IMR-90 (cell line): ENCODE measurements around the gene MTHFD2. TPM values are rescaled to one million over a fixed set of nuclear protein-coding genes. Genes with fewer than 3 reads are reported as not detected.

ENCODE experiments used
- ATAC-seq: fragments of 200-7000 bp; cut with Tn5 transposase; 2 replicates; pipeline ENCODE4 v1.9.1; 2020; ENCODE audit warnings: low read depth, mild to moderate bottlenecking, moderate library complexity
- BruUV-seq: library from RNA; stranded (reverse); fragments of 400-500 nt; replicated peaks from 2 replicates; lab custom pipeline; 2021; lab: Mats Ljungman, UMichigan
- CTCF ChIA-PET: fragments of 300-600 bp; formaldehyde crosslinking; extraction: SDS; loops from one replicate; lab custom pipeline; 2021; ENCODE audit warnings: antibody characterized with exemption; lab: Yijun Ruan, JAX
- POLR2A ChIA-PET: fragments of 300-600 bp; sonication (Branson Sonifier 250); formaldehyde crosslinking; loops from one replicate; lab custom pipeline; 2022; ENCODE audit warnings: antibody characterized with exemption; ENCODE audit not compliant: unreplicated experiment; lab: Charles Lee
- DNase-seq: peaks from one replicate; pipeline ENCODE4 v3.0.0; 2013
- H2AFZ ChIP-seq: replicated peaks from 2 replicates; pipeline ENCODE3; 2013; ENCODE audit warnings: low read length, mild to moderate bottlenecking; ENCODE audit not compliant: poor library complexity
- H2AK5ac ChIP-seq: 2 replicates; pipeline ENCODE4 v1.6.1; 2013; ENCODE audit warnings: low read depth, low read length, inconsistent platforms
- H2AK9ac ChIP-seq: replicated peaks from 2 replicates; pipeline ENCODE3; 2013; ENCODE audit warnings: mild to moderate bottlenecking, low read depth, low read length, moderate library complexity; ENCODE audit not compliant: poor library complexity
- H2BK120ac ChIP-seq: 2 replicates; pipeline ENCODE4 v1.6.1; 2013; ENCODE audit warnings: low read depth, low read length, inconsistent platforms
- H2BK15ac ChIP-seq: 3 replicates; pipeline ENCODE4 v1.6.1; 2013; ENCODE audit warnings: low read depth, low read length, inconsistent platforms
- H2BK20ac ChIP-seq: 2 replicates; pipeline ENCODE4 v1.6.1; 2013; ENCODE audit warnings: low read depth, mild to moderate bottlenecking, inconsistent platforms, low read length, moderate library complexity
- H2BK5ac ChIP-seq: 2 replicates; pipeline ENCODE4 v1.6.1; 2013; ENCODE audit warnings: mild to moderate bottlenecking, low read depth, low read length, inconsistent platforms; ENCODE audit not compliant: poor library complexity, severe bottlenecking
- H3K14ac ChIP-seq: replicated peaks from 2 replicates; pipeline ENCODE4 v1.6.1; 2013; ENCODE audit warnings: low read depth, low read length, inconsistent platforms
- H3K18ac ChIP-seq: 2 replicates; pipeline ENCODE4 v1.6.1; 2013; ENCODE audit warnings: low read depth, low read length, control low read depth
- H3K23ac ChIP-seq: 2 replicates; pipeline ENCODE4 v1.6.1; 2013; ENCODE audit warnings: low read depth, low read length, inconsistent platforms
- H3K27ac ChIP-seq: 2 replicates; pipeline ENCODE4 v1.5.1; 2013; ENCODE audit warnings: mild to moderate bottlenecking, control low read depth, low read length; ENCODE audit not compliant: insufficient read depth
- H3K27me3 ChIP-seq: 2 replicates; pipeline ENCODE4 v1.6.1; 2013; ENCODE audit warnings: low read length; ENCODE audit not compliant: control insufficient read depth, insufficient read depth
- H3K36me3 ChIP-seq: 2 replicates; pipeline ENCODE4 v1.6.1; 2013; ENCODE audit warnings: low read length, mixed read lengths; ENCODE audit not compliant: control insufficient read depth, insufficient read depth
- H3K4ac ChIP-seq: 2 replicates; pipeline ENCODE4 v1.6.1; 2013; ENCODE audit warnings: low read depth, low read length, inconsistent platforms
- H3K4me1 ChIP-seq: 2 replicates; pipeline ENCODE4 v1.6.1; 2013; ENCODE audit warnings: low read length, mixed read lengths; ENCODE audit not compliant: control insufficient read depth, insufficient read depth
- H3K4me2 ChIP-seq: 2 replicates; pipeline ENCODE4 v1.6.1; 2013; ENCODE audit warnings: low read depth, mild to moderate bottlenecking, control low read depth, low read length, moderate library complexity
- H3K4me3 ChIP-seq: 2 replicates; pipeline ENCODE4 v1.5.1; 2013; ENCODE audit warnings: low read depth, mild to moderate bottlenecking, control low read depth, low read length, moderate library complexity; ENCODE audit not compliant: insufficient read depth
- H3K56ac ChIP-seq: 2 replicates; pipeline ENCODE4 v1.6.1; 2013; ENCODE audit warnings: low read length, inconsistent platforms; ENCODE audit not compliant: insufficient read depth; ENCODE audit errors: extremely low read depth
- H3K79me1 ChIP-seq, 2 experiments: 2 replicates each; pipeline ENCODE4 v1.6.1; 2013; ENCODE audit warnings: low read length in 2 of 2, inconsistent platforms in 1 of 2, low read depth in 1 of 2
- H3K9ac ChIP-seq: 2 replicates; pipeline ENCODE4 v1.6.1; 2013; ENCODE audit warnings: low read depth, low read length, control low read depth
- H3K9me1 ChIP-seq: 2 replicates; pipeline ENCODE4 v1.6.1; 2013; ENCODE audit warnings: low read length, inconsistent platforms; ENCODE audit not compliant: insufficient read depth
- H3K9me3 ChIP-seq: 2 replicates; pipeline ENCODE4 v1.6.1; 2013; ENCODE audit warnings: low read length; ENCODE audit not compliant: control insufficient read depth, insufficient read depth
- H4K20me1 ChIP-seq: 2 replicates; pipeline ENCODE4 v1.6.1; 2013; ENCODE audit warnings: low read length, inconsistent platforms; ENCODE audit not compliant: insufficient read depth
- H4K5ac ChIP-seq: 2 replicates; pipeline ENCODE4 v1.6.1; 2013; ENCODE audit warnings: mild to moderate bottlenecking, low read depth, low read length, control low read depth
- H4K8ac ChIP-seq, 2 experiments: 2 replicates each; pipeline ENCODE4 v1.6.1; 2013; ENCODE audit warnings: low read depth in 2 of 2, low read length in 2 of 2, control low read depth in 1 of 2, inconsistent platforms in 1 of 2
- H4K91ac ChIP-seq: 2 replicates; pipeline ENCODE4 v1.6.1; 2013; ENCODE audit warnings: low read depth, low read length, inconsistent platforms; ENCODE audit not compliant: insufficient read depth
- BHLHE40 ChIP-seq: fragments of 150-350 bp; IDR thresholded peaks from 2 replicates; pipeline ENCODE4 v1.6.1; 2016; ENCODE audit warnings: mild to moderate bottlenecking, low read depth, low read length
- CHD1 ChIP-seq: IDR thresholded peaks from 2 replicates; pipeline ENCODE4 v1.6.1; 2012; ENCODE audit warnings: low read depth, low read length, improper control_type of control experiment
- FOS ChIP-seq: fragments of 150-350 bp; IDR thresholded peaks from 2 replicates; pipeline ENCODE4 v1.6.1; 2016; ENCODE audit warnings: low read depth, low read length
- MAFK ChIP-seq: IDR thresholded peaks from 2 replicates; pipeline ENCODE4 v1.6.1; 2012; ENCODE audit warnings: low read depth, low read length, improper control_type of control experiment
- MAZ ChIP-seq: IDR thresholded peaks from 2 replicates; pipeline ENCODE4 v1.6.1; 2012; ENCODE audit warnings: low read depth, mild to moderate bottlenecking, low read length, improper control_type of control experiment, moderate library complexity, borderline replicate concordance
- MXI1 ChIP-seq: IDR thresholded peaks from 2 replicates; pipeline ENCODE4 v1.6.1; 2012; ENCODE audit warnings: low read depth, mild to moderate bottlenecking, low read length, moderate library complexity, borderline replicate concordance
- NFE2L2 ChIP-seq: fragments of 150-350 bp; IDR thresholded peaks from 2 replicates; pipeline ENCODE4 v1.6.1; 2016; ENCODE audit warnings: low read depth, mild to moderate bottlenecking, low read length
- POLR2A ChIP-seq: IDR thresholded peaks from 2 replicates; pipeline ENCODE4 v1.6.1; 2012; ENCODE audit warnings: mild to moderate bottlenecking, low read depth, low read length
- RAD21 ChIP-seq: IDR thresholded peaks from 2 replicates; pipeline ENCODE4 v1.6.1; 2012; ENCODE audit warnings: low read length, improper control_type of control experiment
- RCOR1 ChIP-seq: IDR thresholded peaks from 2 replicates; pipeline ENCODE4 v1.6.1; 2012; ENCODE audit warnings: mild to moderate bottlenecking, low read length, improper control_type of control experiment; ENCODE audit not compliant: insufficient replicate concordance
- RFX5 ChIP-seq: IDR thresholded peaks from 2 replicates; pipeline ENCODE4 v1.8.0; 2012; ENCODE audit warnings: low read depth, mild to moderate bottlenecking, low read length, moderate library complexity
- SMC3 ChIP-seq: fragments of 150-350 bp; IDR thresholded peaks from 2 replicates; pipeline ENCODE4 v1.6.1; 2016; ENCODE audit warnings: low read depth, mild to moderate bottlenecking, antibody characterized with exemption, low read length, moderate library complexity
- WGBS, 2 experiments: methylation state at CpG; one replicate each; pipeline versions ENCODE4 v1.1.5 to v1.1.7; 2013; ENCODE audit warnings: missing lambda C conversion rate in 2 of 2; ENCODE audit not compliant: insufficient read length in 1 of 2; ENCODE audit errors: extremely low coverage in 2 of 2; 5-methylcytosine and 5-hydroxymethylcytosine counted together
- dilution Hi-C: fragments of 300-500 bp; cut with HindIII; formaldehyde crosslinking; loops from one replicate; pipeline ENCODE4 v1.14.3; 2018; ENCODE audit warnings: low sequenced_read_pairs; ENCODE audit not compliant: unreplicated experiment
- in situ Hi-C: fragments of 300-500 bp; cut with MboI; formaldehyde crosslinking; loops from 3 replicates; pipeline ENCODE4 v1.14.3; 2019; ENCODE audit warnings: low sequenced_read_pairs, inconsistent platforms, mixed read lengths
- intact Hi-C: fragments of 100-400 bp; cut with micrococcal nuclease; formaldehyde crosslinking; loops from 2 replicates; pipeline ENCODE4 v1.10.0; 2022
- polyA plus RNA-seq, 3 experiments: library from polyadenylated mRNA; depleted of rRNA; stranded (reverse); fragments of >200 nt; gene quantifications; 2 replicates each; pipeline ENCODE4 v1.2.3, GENCODE V29; 2012; ENCODE audit warnings: low replicate concordance in 1 of 3
- total RNA-seq: library from RNA; depleted of rRNA; stranded (reverse); fragments of >200 nt; gene quantifications from 2 replicates; pipeline ENCODE4 v1.2.3, GENCODE V29; 2012
- TF ChIP-seq, protein P1 (sequence below): fragments of 150-350 bp; IDR thresholded peaks from 2 replicates; pipeline ENCODE4 v1.6.1; 2016; ENCODE audit warnings: low read depth, mild to moderate bottlenecking, low read length, moderate library complexity, borderline replicate concordance
- TF ChIP-seq, protein P2 (sequence below): conservative IDR thresholded peaks from 2 replicates; pipeline ENCODE4 v1.5.1; 2012; ENCODE audit warnings: mild to moderate bottlenecking, low read depth, low read length, improper control_type of control experiment
- TF ChIP-seq, protein P3 (sequence below): fragments of 150-350 bp; IDR thresholded peaks from 2 replicates; pipeline ENCODE4 v1.6.1; 2017; ENCODE audit warnings: mild to moderate bottlenecking, antibody characterized with exemption, low read length, low read depth

The MTHFD2 gene
- total and polyA plus RNA-seq, 2 of the 4 experiments (the other 2 are of a cell fraction) = 66.8 to 122 TPM

DNA sequence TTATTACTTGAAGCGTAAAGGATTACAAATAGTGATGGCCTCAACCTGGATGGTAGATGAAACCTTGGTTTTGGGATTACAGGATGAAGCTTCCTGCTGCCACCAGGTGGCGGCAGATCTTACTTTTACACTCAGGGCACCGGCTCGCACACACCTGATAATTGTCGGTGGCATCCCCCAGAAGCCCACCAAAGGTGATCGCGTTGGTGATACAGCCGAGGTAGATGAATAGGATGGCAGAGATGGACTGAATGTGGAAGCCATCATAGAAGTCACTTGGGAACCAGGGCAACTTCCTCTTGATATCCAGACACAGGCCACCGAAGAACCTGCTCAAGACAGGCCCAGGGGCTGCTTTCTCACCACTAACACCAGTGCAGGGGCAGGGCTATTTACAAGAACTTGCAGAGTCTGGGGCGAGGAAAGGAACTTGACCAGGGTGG, 51.8 kb downstream of the MTHFD2 start:
- no peaks in the 10 kb centered on the region for H3K36me3 ChIP-seq
- BruUV-seq = no TSS peak
- H3K4me1 ChIP-seq = no peaks in the 10 kb centered on the region
- H4K20me1 ChIP-seq = no peaks in the 10 kb centered on the region
- no peak overlapping the region for H2BK5ac ChIP-seq
- H3K4me3 ChIP-seq = no peak overlapping the region
- DNase-seq = peak; percentile 40
- H3K23ac ChIP-seq = no peak overlapping the region
- in situ Hi-C loops (loop anchor here (5.0 kb wide), 1 partner anchor 87 kb away; no protein-coding TSS in a partner anchor), dilution Hi-C loops (no loop called here), intact Hi-C loops (loop anchor here (1.0 to 5.0 kb wide), 3 partner anchors 85 to 327 kb away; no protein-coding TSS in a partner anchor)
- no peak overlapping the region for H2BK120ac ChIP-seq
- no peak overlapping the region for H3K9ac ChIP-seq
- H3K14ac ChIP-seq = no peak overlapping the region
- no peak overlapping the region for H2AK9ac ChIP-seq
- H4K91ac ChIP-seq = no peak overlapping the region
- H3K27ac ChIP-seq = no peak overlapping the region
- ChIA-PET CTCF (interaction anchor here (0.5 to 1.8 kb wide), 9 partner anchors 9 to 426 kb away, joined by 3 to 11 read pairs (median 3); no protein-coding TSS in a partner anchor), POLR2A (no interaction called here)
- H3K9me3 ChIP-seq = no peaks in the 10 kb centered on the region
- H3K18ac ChIP-seq = no peak overlapping the region
- peaks cover 34% of the 10 kb centered on the region for H3K27me3 ChIP-seq
- no peak overlapping the region for H3K56ac ChIP-seq
- no peak overlapping the region for H3K4ac ChIP-seq
- H3K9me1 ChIP-seq = no peaks in the 10 kb centered on the region
- no peak overlapping the region for H2BK15ac ChIP-seq
- H3K4me2 ChIP-seq = no peak overlapping the region
- peak; percentile 62; the same call in 1 of the 2 replicates for ATAC-seq
- H2BK20ac ChIP-seq = no peak overlapping the region
- no peak overlapping the region for H4K5ac ChIP-seq
- WGBS, 2 experiments = no CpG with 5 or more reads among the region's 10 CpGs
- no peaks in the 10 kb centered on the region for H3K79me1 ChIP-seq
- H2AK5ac ChIP-seq = no peak overlapping the region
- TF ChIP-seq, protein P1, sequence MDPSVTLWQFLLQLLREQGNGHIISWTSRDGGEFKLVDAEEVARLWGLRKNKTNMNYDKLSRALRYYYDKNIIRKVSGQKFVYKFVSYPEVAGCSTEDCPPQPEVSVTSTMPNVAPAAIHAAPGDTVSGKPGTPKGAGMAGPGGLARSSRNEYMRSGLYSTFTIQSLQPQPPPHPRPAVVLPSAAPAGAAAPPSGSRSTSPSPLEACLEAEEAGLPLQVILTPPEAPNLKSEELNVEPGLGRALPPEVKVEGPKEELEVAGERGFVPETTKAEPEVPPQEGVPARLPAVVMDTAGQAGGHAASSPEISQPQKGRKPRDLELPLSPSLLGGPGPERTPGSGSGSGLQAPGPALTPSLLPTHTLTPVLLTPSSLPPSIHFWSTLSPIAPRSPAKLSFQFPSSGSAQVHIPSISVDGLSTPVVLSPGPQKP = no peak
- TF ChIP-seq BHLHE40 (no peak), NFE2L2 (no peak), POLR2A (no peak), SMC3 (peak; percentile 69), MAZ (no peak), RAD21 (peak; percentile 64), MXI1 (no peak), CHD1 (no peak), RCOR1 (no peak), FOS (no peak), RFX5 (no peak), MAFK (no peak)
- TF ChIP-seq, protein P2, sequence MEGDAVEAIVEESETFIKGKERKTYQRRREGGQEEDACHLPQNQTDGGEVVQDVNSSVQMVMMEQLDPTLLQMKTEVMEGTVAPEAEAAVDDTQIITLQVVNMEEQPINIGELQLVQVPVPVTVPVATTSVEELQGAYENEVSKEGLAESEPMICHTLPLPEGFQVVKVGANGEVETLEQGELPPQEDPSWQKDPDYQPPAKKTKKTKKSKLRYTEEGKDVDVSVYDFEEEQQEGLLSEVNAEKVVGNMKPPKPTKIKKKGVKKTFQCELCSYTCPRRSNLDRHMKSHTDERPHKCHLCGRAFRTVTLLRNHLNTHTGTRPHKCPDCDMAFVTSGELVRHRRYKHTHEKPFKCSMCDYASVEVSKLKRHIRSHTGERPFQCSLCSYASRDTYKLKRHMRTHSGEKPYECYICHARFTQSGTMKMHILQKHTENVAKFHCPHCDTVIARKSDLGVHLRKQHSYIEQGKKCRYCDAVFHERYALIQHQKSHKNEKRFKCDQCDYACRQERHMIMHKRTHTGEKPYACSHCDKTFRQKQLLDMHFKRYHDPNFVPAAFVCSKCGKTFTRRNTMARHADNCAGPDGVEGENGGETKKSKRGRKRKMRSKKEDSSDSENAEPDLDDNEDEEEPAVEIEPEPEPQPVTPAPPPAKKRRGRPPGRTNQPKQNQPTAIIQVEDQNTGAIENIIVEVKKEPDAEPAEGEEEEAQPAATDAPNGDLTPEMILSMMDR = peak; percentile 70
- TF ChIP-seq, protein P3, sequence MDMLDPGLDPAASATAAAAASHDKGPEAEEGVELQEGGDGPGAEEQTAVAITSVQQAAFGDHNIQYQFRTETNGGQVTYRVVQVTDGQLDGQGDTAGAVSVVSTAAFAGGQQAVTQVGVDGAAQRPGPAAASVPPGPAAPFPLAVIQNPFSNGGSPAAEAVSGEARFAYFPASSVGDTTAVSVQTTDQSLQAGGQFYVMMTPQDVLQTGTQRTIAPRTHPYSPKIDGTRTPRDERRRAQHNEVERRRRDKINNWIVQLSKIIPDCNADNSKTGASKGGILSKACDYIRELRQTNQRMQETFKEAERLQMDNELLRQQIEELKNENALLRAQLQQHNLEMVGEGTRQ = no peak
- no peak overlapping the region for H2AFZ ChIP-seq
- H4K8ac ChIP-seq = no peak overlapping the region
